ENCODE data around the gene ZNF761. TPM values are rescaled to one million over a fixed set of nuclear protein-coding genes. Genes with fewer than 3 reads are reported as not detected.
"Not testable (repeated sequence)": the region's sequence is repeated elsewhere in the genome, so short reads cannot be mapped to it uniquely, and the experiment has no call there.

ZNF761 gene
- polyA plus RNA-seq, 10 donors: 5.2 to 10.8 (median 9.0) TPM

DNA sequence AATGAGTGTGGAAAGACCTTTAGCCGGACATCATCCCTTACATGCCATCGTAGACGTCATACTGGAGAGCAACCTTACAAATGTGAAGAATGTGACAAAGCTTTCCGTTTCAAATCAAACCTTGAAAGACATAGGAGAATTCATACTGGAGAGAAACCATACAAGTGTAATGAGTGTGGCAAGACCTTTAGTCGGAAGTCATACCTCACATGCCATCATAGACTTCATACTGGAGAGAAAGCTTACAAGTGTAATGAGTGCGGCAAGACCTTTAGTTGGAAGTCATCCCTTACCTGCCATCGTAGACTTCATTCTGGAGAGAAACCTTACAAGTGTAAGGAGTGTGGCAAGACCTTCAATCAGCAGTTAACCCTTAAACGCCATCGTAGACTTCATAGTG is 24.0 kb downstream of the ZNF761 start:
- DNase-seq: no peak

DNA sequence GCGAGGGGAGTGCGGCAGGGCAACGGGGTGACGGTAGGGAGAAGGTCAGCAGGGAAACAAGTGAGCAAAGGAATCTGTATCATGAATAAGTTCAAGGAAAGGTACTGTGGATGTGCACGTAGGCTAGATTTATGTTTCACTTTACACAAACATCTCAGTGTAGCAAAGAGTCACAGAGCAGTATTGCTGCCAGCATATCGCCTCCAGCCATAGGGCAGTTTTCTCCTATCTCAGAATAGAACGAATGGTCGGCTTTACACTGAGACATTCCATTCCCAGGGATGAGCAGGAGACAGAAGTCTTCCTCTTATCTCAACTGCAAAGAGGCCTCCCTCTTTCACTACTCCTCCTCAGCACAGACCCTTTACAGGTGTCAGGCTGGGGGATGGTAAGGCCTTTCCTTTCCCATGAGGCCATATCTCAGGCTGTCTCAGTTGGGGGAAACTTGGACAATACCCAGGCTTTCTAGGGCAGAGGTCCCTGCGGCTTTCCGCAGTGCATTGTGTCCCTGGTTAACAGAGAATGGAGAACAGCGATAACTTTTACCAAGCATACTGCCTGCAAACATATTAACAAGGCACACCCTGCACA is 28.4 kb downstream of the ZNF761 start:
- DNase-seq: not testable (repeated sequence)

DNA sequence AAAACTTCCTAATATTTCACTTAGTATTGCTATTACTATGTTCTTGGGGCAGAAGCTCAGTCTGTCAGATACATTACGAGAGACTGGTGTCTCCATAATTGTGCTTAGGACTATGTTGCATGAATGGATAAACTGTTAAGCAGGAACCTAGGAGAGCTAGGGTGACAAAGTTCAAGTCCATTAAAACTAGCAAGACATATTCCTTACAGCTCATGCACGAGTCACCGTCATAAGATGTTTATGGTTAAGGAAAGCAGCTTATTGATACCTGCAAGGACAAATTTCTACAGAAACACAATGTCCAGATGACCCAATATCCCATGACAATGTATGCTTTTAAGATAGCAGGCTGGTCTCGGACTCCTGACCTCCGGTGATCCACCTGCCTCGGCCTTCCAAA is 30.1 kb downstream of the ZNF761 start:
- no peak for DNase-seq

DNA sequence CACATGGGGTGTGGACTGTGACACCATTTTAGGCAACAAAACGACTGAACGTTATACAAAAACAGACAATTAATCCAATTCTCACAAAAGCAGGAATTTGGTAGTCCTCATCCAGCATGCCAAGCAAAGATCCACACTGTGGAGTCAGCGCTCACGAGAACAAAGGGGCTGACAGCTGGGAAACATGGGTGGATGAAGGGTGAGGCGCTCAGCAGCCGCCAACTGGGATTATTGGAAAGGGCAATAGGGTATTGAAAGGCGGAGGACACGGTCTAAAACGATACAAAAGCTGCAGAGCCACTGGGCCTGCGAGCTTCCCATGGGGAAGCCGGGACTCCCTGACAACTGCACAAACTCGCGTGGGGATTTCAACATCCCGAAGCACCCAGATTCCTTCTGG is 31.1 kb downstream of the ZNF761 start:
- DNase-seq: peak in 1 of 3 donors; percentile 3

DNA sequence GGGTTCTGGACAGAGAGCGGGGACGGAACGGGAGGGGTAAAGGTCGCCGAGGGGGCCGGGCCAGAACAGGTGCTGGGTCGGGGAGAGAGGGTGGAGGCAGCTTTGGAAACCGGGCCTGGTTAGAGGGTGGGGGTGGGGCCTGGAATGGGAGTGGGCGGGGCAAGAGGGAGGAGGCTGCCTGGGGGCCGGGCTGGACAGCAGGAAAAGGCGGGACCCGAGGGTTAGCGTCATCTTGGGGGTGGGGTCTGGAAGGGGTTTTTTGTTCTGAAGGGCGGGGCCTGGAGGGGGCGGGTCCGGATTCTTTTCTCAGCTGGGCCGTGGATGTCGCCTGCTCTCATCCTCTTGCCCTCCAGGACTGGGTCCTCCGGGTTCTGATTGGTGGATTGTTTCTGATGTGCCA is 31.5 kb downstream of the ZNF761 start:
- peak; percentile 20 to 34 (median 28) for DNase-seq

DNA sequence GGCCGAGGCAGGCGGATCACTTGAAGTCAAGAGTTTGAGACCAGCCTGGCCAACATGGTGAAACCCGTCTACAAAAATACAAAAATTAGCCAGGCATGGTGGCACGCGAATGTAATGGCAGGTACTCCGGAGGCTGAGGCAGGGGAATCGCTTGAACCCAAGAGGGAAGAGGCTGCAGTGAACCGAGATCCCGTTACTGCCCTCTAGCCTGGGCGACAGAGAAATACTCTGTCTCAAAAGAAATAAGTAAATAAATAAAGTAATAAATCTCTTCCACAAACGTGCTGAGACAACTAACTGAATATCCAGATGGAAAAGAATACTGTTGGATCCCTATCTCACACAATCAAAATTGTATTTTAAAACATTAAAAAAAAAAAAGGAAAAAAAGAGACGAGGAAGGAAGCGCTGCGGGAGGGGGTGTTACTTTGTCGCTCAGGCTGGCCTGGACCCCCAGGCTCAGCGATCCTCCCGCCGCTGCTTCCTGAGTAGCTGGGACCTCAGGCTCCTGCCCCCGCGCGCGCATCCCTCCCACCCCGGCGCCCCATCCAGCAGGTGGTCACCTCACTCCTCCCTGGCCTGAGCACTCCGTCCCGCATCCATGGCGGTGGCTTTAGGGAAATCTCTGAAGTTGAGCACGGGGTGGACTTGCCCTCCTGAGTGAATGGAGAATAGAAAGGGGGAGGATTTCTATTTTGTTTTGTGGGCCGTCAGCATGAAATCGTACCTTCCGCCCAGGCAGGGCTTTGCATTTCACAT is 35.1 kb downstream of the ZNF761 start:
- peak in 1 of 3 donors; percentile 9 for DNase-seq

DNA sequence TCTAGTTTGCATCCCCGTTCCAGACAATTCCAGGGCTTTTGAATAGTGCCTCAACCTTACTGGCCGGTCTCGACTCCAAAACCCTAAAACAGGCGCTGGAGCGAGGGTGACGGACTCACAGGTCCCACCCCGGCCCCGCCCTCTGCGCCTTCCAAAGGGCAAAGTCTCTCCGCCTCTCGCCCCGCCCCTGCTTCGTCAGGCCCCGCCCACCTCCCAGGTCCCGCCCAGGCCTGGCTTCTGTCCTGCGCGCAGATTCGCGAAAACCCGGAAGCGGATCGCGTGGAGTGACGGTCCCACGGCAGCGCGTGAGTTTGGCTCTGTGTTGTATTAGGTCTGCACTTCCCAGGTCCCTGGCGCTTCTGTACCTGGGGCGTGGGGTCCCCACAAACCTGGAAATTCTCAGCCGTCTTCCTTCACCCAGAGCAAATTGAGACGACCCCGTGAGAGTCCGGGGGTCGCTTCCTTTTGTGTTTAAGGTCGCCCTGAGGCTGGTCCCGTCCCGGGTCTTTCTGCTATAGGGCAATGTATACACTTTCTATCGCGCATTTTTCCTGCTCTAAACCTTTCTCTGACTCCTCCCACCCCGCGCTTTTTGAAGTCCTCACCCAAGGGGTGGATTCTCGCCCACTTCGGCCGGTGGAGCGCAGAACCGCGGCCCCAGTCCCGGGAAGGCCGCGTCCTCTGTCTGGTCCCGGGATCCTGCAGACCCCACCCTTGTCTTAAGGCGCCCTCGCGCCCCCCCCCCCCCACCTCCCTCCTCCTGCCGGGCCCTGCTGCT is 35.9 kb downstream of the ZNF761 start, which contains the start of gene ZNF813:
TSS of gene ZNF813 (plus strand) at position 249 of the 778 bp plus-strand sequence. CDS start 16,090 bp downstream, outside the sequence.
- DNase-seq: peak; percentile 84 to 94 (median 92)

DNA sequence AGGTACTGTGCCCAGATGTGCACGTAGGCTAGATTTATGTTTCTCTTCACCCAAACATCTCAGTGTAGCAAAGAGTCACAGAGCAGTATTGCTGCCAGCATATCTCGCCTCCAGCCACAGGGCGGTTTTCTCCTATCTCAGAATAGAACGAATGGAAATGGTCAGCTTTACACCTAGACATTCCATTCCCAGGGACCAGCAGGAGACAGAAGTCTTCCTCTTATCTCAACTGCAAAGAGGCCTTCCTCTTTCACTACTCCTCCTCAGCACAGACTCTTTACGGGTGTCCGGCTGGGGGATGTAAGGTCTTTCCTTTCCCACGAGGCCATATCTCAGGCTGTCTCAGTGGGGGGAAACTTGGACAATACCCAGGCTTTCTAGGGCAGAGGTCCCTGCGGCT is 36.8 kb downstream of the ZNF761 start:
- not testable (repeated sequence) for DNase-seq

DNA sequence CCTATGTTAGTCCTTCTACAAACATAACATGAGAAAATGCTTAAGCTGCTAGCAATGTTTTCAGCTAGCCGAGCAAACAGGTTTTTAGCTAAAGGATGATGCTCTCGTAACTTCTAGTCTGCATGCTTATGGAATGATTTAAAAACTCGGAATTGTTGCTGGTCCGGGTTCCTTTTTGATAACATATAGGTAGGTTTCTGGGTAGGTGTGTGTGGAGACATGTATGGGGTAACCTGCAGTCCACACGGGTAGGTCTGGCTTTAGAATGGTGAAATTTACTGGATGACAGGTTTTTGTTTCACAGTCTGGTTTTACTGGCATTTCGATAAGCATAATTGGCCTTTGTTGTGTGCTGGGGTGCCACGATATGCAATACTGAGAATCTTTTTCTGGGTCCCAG is 40.1 kb downstream of the ZNF761 start:
- DNase-seq: no peak

DNA sequence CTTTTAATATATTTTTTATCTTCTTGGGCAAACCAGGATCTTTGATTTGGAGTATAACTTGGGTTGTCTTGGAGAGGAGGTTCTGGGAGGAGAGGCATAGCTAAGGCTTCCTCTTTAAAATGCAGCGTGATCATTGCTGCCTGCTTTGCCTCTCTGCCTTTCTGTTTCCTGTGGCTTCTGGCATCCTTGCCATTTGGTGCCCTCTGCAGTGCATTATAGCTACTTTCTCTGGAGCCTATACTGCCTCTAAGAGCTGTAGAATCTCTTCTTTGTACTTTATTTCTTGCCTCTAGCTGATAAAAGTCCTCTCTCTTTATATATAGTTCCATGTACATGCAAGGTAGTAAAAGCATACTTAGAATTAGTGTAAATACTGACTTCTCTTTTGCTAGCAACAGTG is 43.0 kb downstream of the ZNF761 start:
- not testable (repeated sequence) for DNase-seq

DNA sequence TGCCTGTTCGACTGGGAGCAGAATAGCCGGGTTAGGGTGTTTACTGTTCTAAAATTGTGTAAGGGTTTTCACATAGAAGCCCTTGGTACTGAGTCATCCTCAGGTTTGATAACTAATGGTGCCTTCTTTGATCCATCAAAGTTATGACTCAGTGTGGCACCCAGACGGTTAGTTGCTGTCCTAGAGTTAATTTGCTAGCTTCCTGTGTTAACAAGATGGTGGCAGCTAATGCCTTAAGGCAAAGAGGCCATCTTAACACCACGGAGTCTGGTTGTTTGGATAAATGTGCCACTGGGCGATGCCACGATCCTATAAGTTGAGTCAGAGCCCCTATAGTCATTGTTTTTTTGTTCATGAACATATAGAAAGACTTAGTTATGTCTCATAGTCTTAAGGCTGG is 43.7 kb downstream of the ZNF761 start:
- DNase-seq: not testable (repeated sequence)

DNA sequence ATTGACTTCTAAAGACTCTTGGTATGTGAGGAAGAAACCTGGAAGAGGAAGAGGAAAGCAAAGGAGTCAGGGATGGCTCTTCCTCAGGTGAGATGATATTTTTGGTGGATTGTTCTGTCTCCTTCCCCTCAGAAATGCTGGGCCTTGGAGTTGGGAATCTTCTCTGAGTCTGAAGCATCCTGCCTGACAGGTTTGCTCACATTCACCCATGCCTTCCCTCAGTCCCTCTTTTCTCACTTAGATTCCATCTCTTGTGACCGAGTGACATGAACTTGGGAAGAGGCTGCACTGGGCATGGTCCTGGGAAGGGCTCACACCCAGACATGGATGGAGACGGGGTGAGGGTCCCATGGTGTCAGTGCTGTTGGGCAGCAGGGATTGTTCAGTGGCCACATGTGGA is 52.0 kb downstream of the ZNF761 start:
- not testable (repeated sequence) for DNase-seq

DNA sequence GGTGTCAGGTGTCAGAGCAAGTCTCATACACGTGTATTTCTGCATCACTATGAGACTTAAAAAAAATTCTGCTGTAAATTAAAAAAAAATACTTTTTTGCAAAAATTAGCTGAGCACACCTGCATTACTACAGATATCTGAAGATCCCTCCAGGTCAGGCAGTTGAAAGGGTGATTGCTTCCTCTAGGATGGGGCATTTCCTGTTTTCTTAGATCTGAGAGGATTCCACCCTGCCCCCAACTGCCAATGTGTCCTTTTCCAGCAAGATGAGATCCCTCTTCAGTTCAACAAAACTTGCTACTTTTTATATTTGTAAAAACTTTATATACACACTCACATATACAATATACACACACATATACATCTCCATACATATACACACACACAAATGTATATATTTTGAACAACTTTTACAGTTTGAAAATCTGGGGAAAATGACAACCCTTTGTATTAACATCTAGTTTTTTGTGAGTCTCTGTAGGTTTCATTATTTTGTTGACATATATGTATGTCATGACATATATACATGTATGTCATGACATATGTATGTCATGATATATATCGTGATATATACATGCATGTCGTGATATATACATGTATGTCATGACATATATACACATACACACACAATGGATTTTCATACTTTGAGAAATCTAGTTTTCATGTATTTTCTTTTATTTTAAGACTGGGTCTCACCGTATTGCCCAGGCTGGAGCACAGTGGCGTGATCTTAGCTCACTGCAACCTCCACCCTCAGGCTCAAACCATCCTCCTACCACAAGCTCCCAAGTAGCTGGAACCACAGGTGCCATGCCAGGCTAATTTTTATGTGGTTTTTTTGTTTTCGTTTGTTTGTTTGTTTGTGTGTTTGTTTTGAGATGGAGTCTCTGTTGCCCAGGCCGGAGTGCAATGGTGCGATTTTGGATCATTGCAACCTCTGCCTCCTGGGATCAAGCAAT is 53.5 kb downstream of the ZNF761 start:
- no peak for DNase-seq

DNA sequence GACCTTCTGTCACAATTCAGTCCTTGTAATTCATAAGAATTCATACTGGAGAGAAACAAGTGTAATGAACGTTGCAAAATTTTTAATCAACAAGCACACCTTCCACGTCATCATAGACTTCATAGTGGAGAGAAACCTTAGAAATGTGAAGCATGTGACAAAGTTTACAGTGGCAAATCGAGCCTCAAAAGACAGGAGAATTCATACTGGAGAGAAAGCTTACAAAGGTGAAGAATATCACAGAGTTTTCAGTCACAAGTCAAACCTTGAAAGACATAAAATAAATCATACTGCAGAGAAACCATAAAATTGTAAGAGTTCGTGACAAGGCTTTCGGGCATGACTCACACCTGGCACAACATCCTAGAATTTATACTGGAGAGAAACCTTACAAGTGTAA is 60.4 kb downstream of the ZNF761 start:
- no peak for DNase-seq

DNA sequence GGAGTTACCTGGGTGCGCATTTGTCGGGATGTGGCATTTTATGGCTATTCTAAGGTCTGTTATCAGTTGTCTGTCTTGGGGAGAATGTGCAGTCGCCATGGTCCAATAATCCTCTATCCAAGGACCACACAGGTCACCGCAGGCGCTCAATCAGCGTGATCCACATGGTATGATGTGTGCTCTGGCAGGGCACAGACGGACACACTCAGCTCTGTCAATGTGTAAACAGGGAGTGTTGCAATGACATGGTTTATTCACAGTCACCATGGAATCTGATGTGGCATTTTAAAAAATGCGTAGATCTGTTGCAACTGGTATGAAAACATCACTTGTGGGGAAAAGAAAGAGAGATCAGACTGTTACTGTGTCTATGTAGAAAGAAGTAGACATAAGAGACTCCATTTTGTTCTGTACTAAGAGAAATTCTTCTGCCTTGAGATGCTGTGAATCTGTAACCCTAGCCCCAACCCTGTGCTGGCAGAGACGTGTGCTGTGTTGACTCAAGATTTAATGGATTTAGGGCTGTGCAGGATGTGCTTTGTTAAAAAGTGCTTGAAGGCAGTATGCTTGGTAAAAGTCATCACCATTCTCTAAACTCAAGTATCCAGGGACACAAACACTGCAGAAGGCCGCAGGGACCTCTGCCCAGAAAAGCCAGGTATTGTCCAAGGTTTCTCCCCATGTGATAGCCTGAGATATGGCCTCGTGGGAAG is 65.7 kb downstream of the ZNF761 start:
- not testable (repeated sequence) for DNase-seq

DNA sequence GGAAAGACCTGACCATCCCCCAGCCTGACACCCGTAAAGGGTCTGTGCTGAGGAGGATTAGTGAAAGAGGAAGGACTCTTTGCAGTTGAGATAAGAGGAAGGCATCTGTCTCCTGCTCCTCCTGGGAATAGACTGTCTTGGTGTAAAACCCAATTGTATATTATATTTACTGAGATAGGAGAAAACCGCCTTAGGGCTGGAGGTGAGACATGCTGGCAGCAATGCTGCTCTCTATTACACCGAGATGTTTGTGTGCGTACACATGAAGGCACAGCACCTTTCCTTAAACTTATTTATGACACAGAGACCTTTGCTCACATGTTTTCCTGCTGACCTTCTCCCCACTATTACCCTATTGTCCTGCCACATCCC is 66.2 kb downstream of the ZNF761 start:
- DNase-seq: not testable (repeated sequence)

DNA sequence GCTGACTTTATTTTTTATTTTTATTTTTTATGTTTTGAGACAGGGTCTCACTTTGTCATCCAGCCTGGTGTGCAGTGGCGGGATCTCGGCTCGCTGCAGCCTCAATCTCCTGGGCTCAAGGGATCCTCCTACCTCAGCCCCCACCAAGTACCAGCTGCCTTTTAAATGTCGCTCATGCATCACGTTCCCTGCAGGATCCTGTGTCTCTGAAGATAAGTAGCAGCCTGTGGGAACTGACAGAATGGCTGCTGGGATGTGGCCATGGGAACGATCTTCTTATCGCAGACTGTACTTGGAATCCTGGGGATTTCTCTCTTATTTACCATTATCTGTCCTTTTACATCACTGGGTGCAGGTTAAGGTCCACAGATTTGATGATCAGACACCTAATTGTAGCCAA is 71.4 kb downstream of the ZNF761 start:
- DNase-seq: not testable (repeated sequence)

DNA sequence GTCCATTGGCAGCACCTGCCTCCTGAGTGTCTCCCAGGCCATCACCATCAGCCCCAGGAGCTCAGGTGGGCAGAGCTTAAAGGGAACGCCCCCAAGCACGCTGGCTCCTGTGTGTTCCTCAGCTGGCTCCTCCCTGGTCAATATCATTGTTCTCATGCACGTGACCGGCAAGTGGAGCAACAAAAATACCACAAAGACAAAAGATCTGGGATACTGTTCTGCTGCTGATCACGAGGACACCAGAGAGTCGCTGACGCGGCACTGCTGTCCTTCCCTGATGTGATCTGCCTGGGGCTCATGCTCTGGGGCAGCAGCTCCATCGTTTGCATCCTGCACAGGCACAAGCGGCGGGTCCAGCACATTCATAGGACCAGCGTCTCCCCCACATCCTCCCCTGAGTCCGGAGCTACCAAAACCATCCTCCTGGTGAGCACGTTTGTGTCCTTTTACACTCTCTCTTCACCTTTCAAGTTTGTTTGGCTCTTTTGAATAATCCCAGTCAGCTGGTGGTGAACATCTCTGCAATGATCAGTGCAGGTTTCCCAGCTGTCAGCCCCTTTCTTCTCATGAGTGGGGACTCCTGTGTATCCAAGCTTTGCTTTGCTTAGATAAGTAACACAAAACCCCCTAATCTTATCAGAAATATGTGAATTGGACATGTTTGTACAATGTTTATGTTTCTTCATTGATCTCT is 72.0 kb downstream of the ZNF761 start:
- peak in 1 of 3 donors; percentile 16 for DNase-seq

DNA sequence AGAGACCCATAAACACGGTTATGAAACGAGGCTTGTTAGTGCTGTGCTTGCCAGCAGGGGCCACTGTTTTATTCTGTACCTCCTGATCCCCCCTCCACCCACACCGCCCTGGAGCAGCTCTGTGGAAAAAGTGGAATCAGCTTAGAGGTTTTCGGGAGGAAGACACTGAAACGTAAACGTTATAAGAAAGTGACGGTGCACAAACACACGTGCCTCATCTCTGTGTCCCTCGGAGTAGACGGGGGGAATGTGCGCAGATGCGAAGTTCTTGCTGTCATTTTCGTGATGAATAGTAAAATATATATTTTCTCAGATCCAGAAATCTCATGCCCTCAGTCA is 72.5 kb downstream of the ZNF761 start:
- peak in 2 of 3 donors; percentile 11 to 59 for DNase-seq

DNA sequence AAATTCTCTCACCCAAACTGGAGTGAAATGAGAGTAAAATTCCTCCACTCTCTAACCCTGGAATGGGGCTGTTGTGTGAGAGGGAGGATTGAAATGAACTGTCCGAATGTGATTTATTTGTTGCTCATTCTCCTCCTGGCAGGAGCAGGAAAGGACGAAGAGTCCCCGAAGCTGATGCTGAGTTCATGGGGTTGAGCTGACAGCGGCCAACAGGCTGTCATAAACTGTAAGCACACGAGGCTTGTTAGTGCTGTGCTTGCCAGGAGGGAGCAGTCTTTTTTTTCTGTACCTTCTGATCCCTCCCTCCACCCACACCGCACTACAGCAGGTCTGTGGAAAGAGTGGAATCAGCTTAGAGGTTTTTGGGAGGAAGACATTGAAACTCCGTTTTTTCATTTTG is 73.1 kb downstream of the ZNF761 start:
- peak; percentile 8 to 62 (median 22) for DNase-seq
